ENCODE measurements around the gene BMP6. TPM values are rescaled to one million over a fixed set of nuclear protein-coding genes. Genes with fewer than 3 reads are reported as not detected.

Gene BMP6
- total RNA-seq, 1 experiment from 2014 or later, result 0.28 TPM

DNA sequence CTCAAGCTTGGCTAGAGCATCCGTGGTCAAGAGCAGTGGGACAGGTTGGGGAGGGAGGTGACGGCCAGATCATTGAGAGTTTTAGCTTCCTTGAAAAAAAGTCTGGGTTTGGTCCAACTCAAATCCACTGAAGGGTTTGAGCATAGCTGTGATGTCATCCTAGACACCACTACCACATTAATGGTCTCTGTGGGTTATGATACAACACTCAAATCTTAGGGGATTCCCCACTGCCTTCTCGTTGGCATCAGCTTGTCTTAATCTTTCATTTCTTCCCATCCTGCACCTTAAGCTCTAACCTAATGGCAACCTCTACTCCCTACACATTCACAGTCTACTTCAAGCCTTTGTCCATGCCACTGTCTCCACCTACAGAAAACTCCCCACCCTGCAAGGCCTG, 77.3 kb downstream of the BMP6 start:
- H3K9ac ChIP-seq (ENCODE audit: extremely low read depth, insufficient read length, low read length), result no peak overlapping the region
- H3K27me3 ChIP-seq (ENCODE audit: insufficient read depth, low read length), result no peaks in the 10 kb centered on the region
- no peaks in the 10 kb centered on the region for H3K9me3 ChIP-seq (ENCODE audit: control insufficient read depth, low read depth, low read length)
- no peak overlapping the region for H2BK120ac ChIP-seq (ENCODE audit: low read depth, low read length, poor library complexity, severe bottlenecking)
- Mint-ChIP-seq H3K27ac (no peak overlapping the region), H3K36me3 (ENCODE audit: insufficient read depth in 1 of 3, low read depth in 3 of 3) (no peaks in the 10 kb centered on the region; a peak in 1 of 7 replicates), H3K27me3 (ENCODE audit: low read depth) (no peaks in the 10 kb centered on the region), H3K4me1 (peaks cover 0 to 16% of the 10 kb centered on the region in 2 experiments; a peak in 2 of 4 replicates), H3K4me3 (no peak overlapping the region), H3K9me3 (no peaks in the 10 kb centered on the region)
- H3K23ac ChIP-seq (ENCODE audit: insufficient read length, low read depth, low read length), result no peak overlapping the region
- no peak for DNase-seq
- no peak overlapping the region for H3K14ac ChIP-seq (ENCODE audit: insufficient read depth, low read length)
- H4K5ac ChIP-seq (ENCODE audit: insufficient read length, low read depth, low read length), result no peak overlapping the region
- no peak overlapping the region for H3K56ac ChIP-seq (ENCODE audit: insufficient read length, low read depth, low read length)
- no peak overlapping the region for H4K8ac ChIP-seq (replicated peaks; ENCODE audit: insufficient read length, low read depth, low read length)
- no peak overlapping the region for H3K18ac ChIP-seq (ENCODE audit: insufficient read length, low read depth, low read length)
- no peak overlapping the region for H2BK15ac ChIP-seq (ENCODE audit: low read depth, low read length)
- H2BK20ac ChIP-seq (ENCODE audit: low read depth, low read length, poor library complexity, severe bottlenecking), result no peak overlapping the region
- H3K4me2 ChIP-seq (ENCODE audit: insufficient read depth, insufficient read length, low read length), result no peak overlapping the region
- TF ChIP-seq, protein P1, sequence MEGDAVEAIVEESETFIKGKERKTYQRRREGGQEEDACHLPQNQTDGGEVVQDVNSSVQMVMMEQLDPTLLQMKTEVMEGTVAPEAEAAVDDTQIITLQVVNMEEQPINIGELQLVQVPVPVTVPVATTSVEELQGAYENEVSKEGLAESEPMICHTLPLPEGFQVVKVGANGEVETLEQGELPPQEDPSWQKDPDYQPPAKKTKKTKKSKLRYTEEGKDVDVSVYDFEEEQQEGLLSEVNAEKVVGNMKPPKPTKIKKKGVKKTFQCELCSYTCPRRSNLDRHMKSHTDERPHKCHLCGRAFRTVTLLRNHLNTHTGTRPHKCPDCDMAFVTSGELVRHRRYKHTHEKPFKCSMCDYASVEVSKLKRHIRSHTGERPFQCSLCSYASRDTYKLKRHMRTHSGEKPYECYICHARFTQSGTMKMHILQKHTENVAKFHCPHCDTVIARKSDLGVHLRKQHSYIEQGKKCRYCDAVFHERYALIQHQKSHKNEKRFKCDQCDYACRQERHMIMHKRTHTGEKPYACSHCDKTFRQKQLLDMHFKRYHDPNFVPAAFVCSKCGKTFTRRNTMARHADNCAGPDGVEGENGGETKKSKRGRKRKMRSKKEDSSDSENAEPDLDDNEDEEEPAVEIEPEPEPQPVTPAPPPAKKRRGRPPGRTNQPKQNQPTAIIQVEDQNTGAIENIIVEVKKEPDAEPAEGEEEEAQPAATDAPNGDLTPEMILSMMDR (conservative IDR thresholded peaks at IDR 0.05), result no peak
- H3K4me1 ChIP-seq (ENCODE audit: insufficient read depth, low read length), result no peaks in the 10 kb centered on the region; the same call in 1 of the 2 replicates
- no peak overlapping the region for H2BK5ac ChIP-seq (ENCODE audit: insufficient read length, low read length)
- whole genome bisulfite sequencing (ENCODE audit: extremely low coverage, insufficient read length, low lambda C conversion rate), result no CpG with 5 or more reads among the region's 3 CpGs
- no peak overlapping the region for H2AFZ ChIP-seq (ENCODE audit: low read length)
- no peak overlapping the region for H2AK5ac ChIP-seq (ENCODE audit: insufficient read length, low read length)
- H2BK12ac ChIP-seq (ENCODE audit: insufficient read length, low read depth, low read length), result no peak overlapping the region
- no peaks in the 10 kb centered on the region for H3K79me1 ChIP-seq (ENCODE audit: insufficient read depth, low read depth, low read length, poor library complexity, severe bottlenecking)
- no peak overlapping the region for H3K27ac ChIP-seq (ENCODE audit: insufficient read length, low read depth, low read length)
- no peaks in the 10 kb centered on the region for H3K23me2 ChIP-seq (ENCODE audit: insufficient read length, low read depth, low read length, poor library complexity, severe bottlenecking)
- H4K91ac ChIP-seq (ENCODE audit: insufficient read length, low read depth, low read length), result peak overlapping the region; percentile 8
- no peaks in the 10 kb centered on the region for H3K79me2 ChIP-seq (ENCODE audit: insufficient read depth, low read length)
- H3T11ph ChIP-seq (ENCODE audit: low read length), result no peak overlapping the region
- H4K20me1 ChIP-seq (ENCODE audit: control insufficient read depth, insufficient read depth, insufficient read length), result no peaks in the 10 kb centered on the region
- H3K4ac ChIP-seq (ENCODE audit: low read depth, low read length), result no peak overlapping the region
